Activated naive CD8-positive, alpha-beta T cell treated with anti-CD3 and anti-CD28 coated beads for 36 hours (primary cell): ENCODE results near the gene PLB1. TPM values are rescaled to one million over a fixed set of nuclear protein-coding genes. Genes with fewer than 3 reads are reported as not detected.
"Not testable (repeated sequence)": the region's sequence is repeated elsewhere in the genome, so short reads cannot be mapped to it uniquely, and the experiment has no call there.

Source experiments
- DNase-seq: peaks from one replicate; pipeline ENCODE4 v3.0.0; 2021
- H3K27ac Mint-ChIP-seq: one replicate; pipeline ENCODE4 v1.8.0; 2022; ENCODE audit warnings: mild to moderate bottlenecking, moderate library complexity, mixed read lengths
- H3K27me3 Mint-ChIP-seq: one replicate; pipeline ENCODE4 v1.8.0; 2022; ENCODE audit warnings: mild to moderate bottlenecking, mixed read lengths
- H3K36me3 Mint-ChIP-seq: one replicate; pipeline ENCODE4 v1.8.0; 2021; ENCODE audit warnings: mild to moderate bottlenecking, mixed read lengths
- H3K4me1 Mint-ChIP-seq: one replicate; pipeline ENCODE4 v1.8.0; 2021; ENCODE audit warnings: mixed read lengths
- H3K4me3 Mint-ChIP-seq: one replicate; pipeline ENCODE4 v1.8.0; 2022; ENCODE audit warnings: mild to moderate bottlenecking, moderate library complexity, mixed read lengths
- H3K9me3 Mint-ChIP-seq: one replicate; pipeline ENCODE4 v1.8.0; 2022; ENCODE audit warnings: mixed read lengths
- total RNA-seq, 2 experiments: library from RNA; stranded (reverse); gene quantifications; one replicate each; pipeline ENCODE4 v1.2.3, GENCODE V29; 2021

PLB1 gene
- total RNA-seq, 2 experiments from 2014 or later = 0.99 to 1.4 TPM

- Mint-ChIP-seq H3K4me3 (no peak overlapping the region), H3K4me1 (peaks cover 26% of the 10 kb centered on the region), H3K36me3 (no peaks in the 10 kb centered on the region), H3K27ac (no peak overlapping the region), H3K9me3 (no peaks in the 10 kb centered on the region), H3K27me3 (no peaks in the 10 kb centered on the region)
- no peak for DNase-seq
Measured at GRCh38 chr2:28547906-28548600, 52.2 kb downstream of the PLB1 start.

DNA sequence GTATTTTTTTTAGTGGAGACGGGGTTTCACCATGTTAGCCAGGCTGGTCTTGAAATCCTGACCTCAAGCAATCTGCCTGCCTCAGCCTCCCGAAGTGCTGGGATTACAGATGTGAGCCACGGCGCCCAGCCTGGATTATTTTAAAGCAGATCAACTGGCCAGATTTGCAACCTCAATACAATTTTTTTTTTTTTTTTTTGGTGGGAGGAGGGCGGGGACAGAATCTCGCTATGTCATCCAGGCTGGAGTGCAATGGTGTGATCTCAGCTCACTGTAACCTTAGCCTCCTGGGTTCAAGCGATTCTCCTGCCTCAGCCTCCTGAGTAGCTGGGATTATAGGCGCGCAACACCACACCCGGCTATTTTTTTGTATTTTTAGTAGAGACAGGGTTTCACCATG lies 54.5 kb downstream of the PLB1 start:
- H3K36me3 Mint-ChIP-seq, H3K27me3 Mint-ChIP-seq, H3K27ac Mint-ChIP-seq, DNase-seq, H3K9me3 Mint-ChIP-seq, H3K4me3 Mint-ChIP-seq: not testable (repeated sequence)
- peaks cover 15% of the 10 kb centered on the region for H3K4me1 Mint-ChIP-seq

GRCh38 chr2:28552045-28552823 lies 56.4 kb downstream of the PLB1 start:
- Mint-ChIP-seq H3K9me3 (no peaks in the 10 kb centered on the region), H3K36me3 (no peaks in the 10 kb centered on the region), H3K4me3 (no peak overlapping the region), H3K27me3 (no peaks in the 10 kb centered on the region), H3K4me1 (peaks cover 3% of the 10 kb centered on the region), H3K27ac (peak overlapping the region; percentile 13)
- no peak for DNase-seq

DNA sequence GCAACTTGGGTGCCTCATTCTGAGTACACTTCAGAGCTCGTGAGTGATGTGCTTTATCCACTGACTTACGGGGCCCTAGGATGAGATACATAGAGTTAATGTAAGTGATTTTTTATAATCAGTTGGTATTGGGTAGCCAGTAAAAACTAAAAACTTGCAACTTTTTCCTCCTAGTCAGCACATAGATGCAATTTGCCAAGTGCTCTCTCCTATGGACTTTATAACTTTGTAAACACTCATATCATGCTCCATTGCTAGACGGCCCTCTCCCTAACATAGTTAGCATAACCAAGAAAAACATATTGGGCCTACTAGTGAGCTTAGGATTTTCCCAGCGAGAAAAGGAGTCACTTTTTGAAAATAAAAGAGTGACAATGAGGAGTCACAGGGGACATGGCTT lies 60.4 kb downstream of the PLB1 start:
- Mint-ChIP-seq H3K27me3 (no peaks in the 10 kb centered on the region), H3K36me3 (no peaks in the 10 kb centered on the region), H3K27ac (no peak overlapping the region), H3K4me3 (no peak overlapping the region), H3K9me3 (no peaks in the 10 kb centered on the region), H3K4me1 (peaks cover 3% of the 10 kb centered on the region)
- no peak for DNase-seq

DNA sequence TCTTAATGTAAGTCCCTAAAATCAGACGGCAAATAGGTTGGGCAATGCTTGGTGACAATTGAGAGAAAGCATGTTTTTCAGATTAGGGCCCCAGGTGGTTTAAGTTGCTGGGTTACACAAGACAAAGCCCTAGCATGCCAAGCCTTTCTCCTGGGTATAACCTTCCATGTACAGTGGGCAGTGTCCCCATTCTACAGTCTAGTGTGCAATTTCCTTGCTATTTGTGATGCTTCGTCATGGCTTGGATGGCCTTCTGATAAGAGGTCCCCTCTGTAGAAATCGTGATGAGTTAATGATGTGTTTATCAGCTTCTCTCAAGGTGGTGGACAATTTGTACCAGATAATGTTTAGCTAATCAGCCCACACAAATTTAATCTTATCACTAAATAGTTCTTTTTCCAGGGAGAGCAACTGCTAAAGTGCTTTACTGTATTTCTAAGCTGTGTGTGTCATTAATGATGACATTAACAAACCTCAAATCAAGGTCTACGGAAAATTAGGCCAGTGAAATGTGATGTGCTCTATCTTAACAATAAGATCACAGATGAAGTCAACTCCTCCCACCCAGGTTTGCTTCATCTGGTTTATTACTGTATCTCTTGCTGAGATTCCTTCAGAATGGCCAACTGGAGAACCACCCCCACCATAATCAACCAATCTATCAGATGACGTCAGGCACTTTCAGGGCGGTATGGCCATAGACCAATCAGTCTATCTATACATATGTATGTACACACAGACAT lies 61.7 kb downstream of the PLB1 start:
- Mint-ChIP-seq H3K4me1 (no peaks in the 10 kb centered on the region), H3K4me3 (no peak overlapping the region), H3K9me3 (no peaks in the 10 kb centered on the region), H3K27me3 (no peaks in the 10 kb centered on the region), H3K27ac (no peak overlapping the region), H3K36me3 (no peaks in the 10 kb centered on the region)
- no peak for DNase-seq

DNA sequence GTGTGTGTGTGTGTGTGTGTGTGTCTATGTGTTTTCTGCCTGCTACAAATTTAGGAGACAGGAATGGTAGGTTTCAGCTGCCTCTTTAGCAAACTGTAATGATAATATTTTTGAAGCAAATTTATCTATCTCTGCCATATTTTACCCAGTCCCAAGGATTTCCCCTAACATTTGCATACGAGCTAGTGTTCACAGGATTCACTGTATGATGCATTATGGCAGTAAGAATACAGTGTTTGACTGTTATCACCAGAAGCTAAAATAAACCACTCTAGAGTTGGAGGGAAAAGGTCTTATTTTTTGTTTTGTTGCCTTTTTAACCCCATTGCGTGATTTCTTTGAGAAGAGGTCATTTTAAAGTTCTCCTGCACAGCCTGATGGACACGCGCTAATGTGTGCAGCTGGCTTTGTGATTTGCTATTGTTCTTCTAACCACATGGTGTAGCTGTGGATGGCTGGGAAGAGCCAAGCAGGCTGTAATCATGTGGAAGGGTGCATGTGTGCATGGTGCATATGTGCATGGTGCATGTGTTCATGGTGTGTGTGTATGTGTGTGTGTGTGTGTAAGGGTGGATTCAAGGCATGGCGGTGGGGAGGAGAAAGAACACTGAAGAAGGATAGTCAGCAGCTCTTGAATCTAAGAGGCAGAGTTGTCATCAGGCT lies 62.4 kb downstream of the PLB1 start:
- Mint-ChIP-seq H3K27ac (no peak overlapping the region), H3K4me3 (no peak overlapping the region), H3K36me3 (no peaks in the 10 kb centered on the region), H3K9me3 (no peaks in the 10 kb centered on the region), H3K27me3 (no peaks in the 10 kb centered on the region), H3K4me1 (no peaks in the 10 kb centered on the region)
- DNase-seq = no peak

GRCh38 chr2:28558918-28559317 lies 63.1 kb downstream of the PLB1 start:
- no peak overlapping the region for H3K27ac Mint-ChIP-seq
- no peak for DNase-seq
- no peaks in the 10 kb centered on the region for H3K27me3 Mint-ChIP-seq
- no peaks in the 10 kb centered on the region for H3K9me3 Mint-ChIP-seq
- no peaks in the 10 kb centered on the region for H3K36me3 Mint-ChIP-seq
- H3K4me3 Mint-ChIP-seq = no peak overlapping the region
- no peaks in the 10 kb centered on the region for H3K4me1 Mint-ChIP-seq

DNA sequence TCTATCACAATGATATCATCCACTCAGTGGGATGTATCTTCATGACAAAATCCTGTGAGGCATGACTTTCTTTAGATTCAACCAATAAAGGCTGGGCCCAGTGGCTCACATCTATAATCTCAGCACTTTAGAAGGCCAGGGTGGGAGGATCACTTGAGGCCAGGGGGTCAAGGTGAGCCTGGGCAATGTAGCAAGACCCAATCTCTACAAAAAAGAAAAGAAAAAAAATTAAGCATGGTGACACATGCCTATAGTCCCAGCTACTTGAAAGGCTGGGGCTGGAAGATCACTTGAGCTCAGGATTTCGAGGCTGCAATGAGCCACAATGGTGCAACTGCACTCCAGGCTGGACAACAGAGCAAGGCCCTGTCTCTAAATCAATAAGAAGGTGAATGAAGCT lies 68.0 kb downstream of the PLB1 start:
- no peaks in the 10 kb centered on the region for H3K27me3 Mint-ChIP-seq
- no peaks in the 10 kb centered on the region for H3K36me3 Mint-ChIP-seq
- H3K4me1 Mint-ChIP-seq = peaks cover 14% of the 10 kb centered on the region
- DNase-seq = no peak
- H3K9me3 Mint-ChIP-seq = no peaks in the 10 kb centered on the region
- H3K27ac Mint-ChIP-seq = no peak overlapping the region
- H3K4me3 Mint-ChIP-seq = no peak overlapping the region

- H3K4me1 Mint-ChIP-seq = peaks cover 14% of the 10 kb centered on the region
- H3K4me3 Mint-ChIP-seq = no peak overlapping the region
- H3K9me3 Mint-ChIP-seq = no peaks in the 10 kb centered on the region
- no peaks in the 10 kb centered on the region for H3K27me3 Mint-ChIP-seq
- no peak for DNase-seq
- no peak overlapping the region for H3K27ac Mint-ChIP-seq
- no peaks in the 10 kb centered on the region for H3K36me3 Mint-ChIP-seq
Measured at GRCh38 chr2:28564346-28564745, 68.5 kb downstream of the PLB1 start.

DNA sequence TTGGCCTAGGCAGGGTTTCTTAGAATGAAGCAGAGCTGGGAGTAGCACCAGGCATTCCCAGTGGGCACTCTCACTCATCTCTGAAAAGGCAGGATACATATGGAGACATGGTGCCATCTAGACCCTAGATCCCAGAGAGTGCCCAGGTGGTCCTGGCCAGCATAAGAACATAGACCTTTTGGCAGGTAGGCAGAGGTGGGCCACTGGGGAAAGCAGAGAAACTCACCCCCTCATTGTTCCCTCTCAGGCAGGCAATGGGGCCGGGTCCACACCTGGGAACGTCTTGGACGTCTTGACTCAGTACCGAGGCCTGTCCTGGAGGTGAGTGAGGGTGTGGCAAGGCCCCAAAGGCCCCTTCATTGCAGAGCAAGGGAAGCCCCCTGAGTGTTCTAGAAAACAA lies 69.2 kb downstream of the PLB1 start:
- no peak for DNase-seq
- H3K27ac Mint-ChIP-seq = no peak overlapping the region
- H3K4me1 Mint-ChIP-seq = peaks cover 14% of the 10 kb centered on the region
- H3K27me3 Mint-ChIP-seq = no peaks in the 10 kb centered on the region
- peaks cover 1% of the 10 kb centered on the region for H3K9me3 Mint-ChIP-seq
- no peak overlapping the region for H3K4me3 Mint-ChIP-seq
- H3K36me3 Mint-ChIP-seq = no peaks in the 10 kb centered on the region

GRCh38 chr2:28565720-28566295 lies 69.9 kb downstream of the PLB1 start:
- Mint-ChIP-seq H3K9me3 (peaks cover 2% of the 10 kb centered on the region), H3K36me3 (no peaks in the 10 kb centered on the region), H3K4me3 (no peak overlapping the region), H3K27me3 (no peaks in the 10 kb centered on the region), H3K27ac (no peak overlapping the region), H3K4me1 (peaks cover 14% of the 10 kb centered on the region)
- no peak for DNase-seq

DNA sequence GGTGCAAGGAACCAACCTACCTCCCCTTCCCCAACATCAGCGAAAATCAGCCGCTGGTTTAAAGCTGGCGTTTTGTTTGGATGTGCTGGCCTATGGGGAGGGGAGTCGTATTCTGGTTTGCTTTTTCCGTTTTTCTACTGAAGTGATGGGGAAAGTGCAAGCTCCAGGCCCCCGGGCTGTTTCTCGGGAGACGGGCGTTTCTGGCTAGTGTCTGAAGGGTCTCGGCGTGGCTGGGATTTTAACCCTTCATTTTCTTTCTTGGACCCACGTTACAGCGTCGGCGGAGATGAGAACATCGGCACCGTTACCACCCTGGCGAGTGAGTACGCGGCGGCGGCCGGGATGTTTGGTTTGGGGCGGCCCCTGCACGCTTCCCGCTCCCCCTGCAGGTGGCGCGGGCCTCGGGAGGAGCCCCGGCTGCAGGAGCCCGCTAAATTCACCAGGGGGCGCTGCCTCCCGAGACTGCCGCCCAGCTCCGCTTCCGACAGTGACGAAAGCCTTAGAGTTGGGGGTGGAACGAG lies 70.7 kb downstream of the PLB1 start:
- H3K9me3 Mint-ChIP-seq = peaks cover 6% of the 10 kb centered on the region
- no peaks in the 10 kb centered on the region for H3K27me3 Mint-ChIP-seq
- peak; percentile 91 for DNase-seq
- peak overlapping the region; percentile 73 for H3K27ac Mint-ChIP-seq
- peak overlapping the region; percentile 84 for H3K4me3 Mint-ChIP-seq
- H3K36me3 Mint-ChIP-seq = peaks cover 4% of the 10 kb centered on the region
- peaks cover 14% of the 10 kb centered on the region for H3K4me1 Mint-ChIP-seq

- peaks cover 10% of the 10 kb centered on the region for H3K9me3 Mint-ChIP-seq
- peaks cover 14% of the 10 kb centered on the region for H3K4me1 Mint-ChIP-seq
- no peaks in the 10 kb centered on the region for H3K27me3 Mint-ChIP-seq
- peak overlapping the region; percentile 73 for H3K27ac Mint-ChIP-seq
- peaks cover 4% of the 10 kb centered on the region for H3K36me3 Mint-ChIP-seq
- peak overlapping the region; percentile 84 for H3K4me3 Mint-ChIP-seq
- peak; percentile 34 for DNase-seq
Measured at GRCh38 chr2:28567061-28567471, 71.2 kb downstream of the PLB1 start.

DNA sequence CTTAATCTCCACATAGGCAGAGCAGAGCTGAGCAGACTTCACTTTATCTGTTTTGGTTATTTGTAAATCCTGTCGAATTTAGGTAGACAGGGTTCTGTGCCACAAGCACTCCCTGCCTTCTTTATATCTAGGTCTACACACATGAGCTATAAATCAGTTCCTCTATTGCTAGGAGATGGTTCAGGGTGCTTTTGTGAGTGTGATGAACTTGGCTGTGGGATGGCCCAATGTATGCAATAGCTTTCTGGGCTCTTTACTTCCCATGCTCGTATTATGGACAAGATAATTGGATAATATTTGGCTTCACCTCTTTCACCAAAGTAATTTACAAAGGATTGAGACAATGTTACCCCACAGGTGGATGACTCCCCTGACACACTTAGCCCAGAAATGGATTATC lies 72.2 kb downstream of the PLB1 start:
- H3K27ac Mint-ChIP-seq = no peak overlapping the region
- peaks cover 10% of the 10 kb centered on the region for H3K9me3 Mint-ChIP-seq
- no peak for DNase-seq
- H3K36me3 Mint-ChIP-seq = peaks cover 4% of the 10 kb centered on the region
- H3K4me1 Mint-ChIP-seq = peaks cover 14% of the 10 kb centered on the region
- no peaks in the 10 kb centered on the region for H3K27me3 Mint-ChIP-seq
- H3K4me3 Mint-ChIP-seq = peak overlapping the region; percentile 84
